Fibroblast of the conjunctiva (primary cell): ENCODE measurements around the gene ZNF444.
"Not testable (repeated sequence)": the region's sequence is repeated elsewhere in the genome, so short reads cannot be mapped to it uniquely, and the experiment has no call there.

ENCODE experiments used
- DNase-seq: peaks from one replicate; pipeline ENCODE4 v3.0.0-alpha.2; 2010; ENCODE audit warnings: low read depth

Gene ZNF444

DNA sequence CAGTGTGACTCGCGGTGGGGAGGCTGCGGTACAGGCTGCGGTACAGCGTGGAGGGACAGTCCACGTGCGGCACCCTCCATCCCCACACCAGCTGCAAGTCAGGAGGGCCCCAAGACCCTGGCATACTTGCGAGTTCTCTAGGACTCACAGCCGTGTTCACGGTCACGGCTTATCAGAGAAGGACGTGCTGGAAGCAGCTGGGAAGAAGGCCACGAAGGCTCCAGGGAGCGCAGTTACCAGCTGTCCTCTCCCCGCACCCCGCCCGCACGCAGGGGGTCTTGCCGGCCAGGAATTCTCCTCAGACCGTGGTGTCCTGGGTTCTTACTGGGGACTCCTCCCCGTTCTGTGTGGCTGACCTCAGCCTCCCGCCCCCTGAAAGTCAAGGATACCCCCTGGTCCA, 6.2 kb downstream of the ZNF444 start:
- DNase-seq = no peak

DNA sequence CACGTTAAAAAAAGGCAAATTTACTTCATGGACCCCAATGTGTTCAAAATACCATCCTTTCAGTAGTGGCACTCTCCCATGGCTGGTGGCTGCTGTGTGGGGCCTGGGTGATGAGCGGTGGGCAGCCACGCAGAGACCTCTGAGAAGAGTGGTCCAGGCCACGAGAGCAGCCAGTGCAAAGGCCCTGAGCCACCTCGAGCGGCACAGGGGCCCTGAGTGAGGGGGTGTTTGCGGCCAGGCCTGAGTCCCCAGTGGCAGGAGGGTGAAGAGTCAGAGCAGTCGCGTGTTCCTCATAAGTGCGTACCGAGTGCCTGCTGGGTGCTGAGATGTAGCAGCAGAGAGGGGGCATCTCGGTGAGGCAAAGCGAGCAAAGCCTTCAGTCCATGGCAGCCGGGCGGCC, 7.0 kb downstream of the ZNF444 start:
- DNase-seq = no peak

DNA sequence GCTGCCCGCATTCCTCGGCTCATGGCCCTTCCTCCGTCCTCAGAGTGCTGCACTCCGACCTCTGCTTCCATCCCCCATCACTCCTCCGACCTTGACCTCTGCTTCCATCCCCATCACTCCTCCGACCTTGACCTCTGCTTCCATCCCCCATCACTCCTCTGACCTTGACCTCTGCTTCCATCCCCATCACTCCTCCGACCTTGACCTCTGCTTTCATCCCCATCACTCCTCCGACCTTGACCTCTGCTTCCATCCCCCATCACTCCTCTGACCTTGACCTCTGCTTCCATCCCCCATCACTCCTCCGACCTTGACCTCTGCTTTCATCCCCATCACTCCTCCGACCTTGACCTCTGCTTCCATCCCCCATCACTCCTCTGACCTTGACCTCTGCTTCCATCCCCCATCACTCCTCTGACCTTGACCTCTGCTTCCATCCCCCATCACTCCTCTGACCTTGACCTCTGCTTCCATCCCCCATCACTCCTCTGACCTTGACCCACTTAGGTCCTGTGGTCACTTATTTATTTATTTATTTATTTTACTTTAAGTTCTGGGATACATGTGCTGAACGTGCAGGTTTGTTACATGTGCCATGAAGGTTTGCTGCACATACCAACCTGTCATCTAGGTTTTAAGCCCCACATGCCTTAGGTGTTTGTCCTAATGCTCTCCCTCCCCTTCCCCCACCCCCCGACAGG, 8.0 kb downstream of the ZNF444 start:
- DNase-seq = not testable (repeated sequence)

DNA sequence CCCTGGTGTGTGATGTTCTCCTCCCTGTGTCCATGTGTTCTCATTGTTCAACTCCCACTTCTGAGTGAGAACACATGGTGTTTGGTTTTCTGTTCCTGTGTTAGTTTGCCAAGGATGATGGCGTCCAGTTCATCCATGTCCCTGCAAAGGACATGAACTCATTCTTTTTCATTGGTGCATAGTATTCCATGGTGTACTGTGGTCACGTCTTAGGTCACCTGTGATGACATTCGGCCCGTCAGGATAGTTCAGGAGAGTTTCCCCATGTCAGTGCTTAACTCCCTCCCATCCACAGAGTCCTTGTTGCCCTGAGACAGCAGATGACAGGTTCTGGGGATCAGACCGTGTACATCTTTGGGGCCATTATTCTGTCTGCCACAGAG, 8.6 kb downstream of the ZNF444 start:
- no peak for DNase-seq

DNA sequence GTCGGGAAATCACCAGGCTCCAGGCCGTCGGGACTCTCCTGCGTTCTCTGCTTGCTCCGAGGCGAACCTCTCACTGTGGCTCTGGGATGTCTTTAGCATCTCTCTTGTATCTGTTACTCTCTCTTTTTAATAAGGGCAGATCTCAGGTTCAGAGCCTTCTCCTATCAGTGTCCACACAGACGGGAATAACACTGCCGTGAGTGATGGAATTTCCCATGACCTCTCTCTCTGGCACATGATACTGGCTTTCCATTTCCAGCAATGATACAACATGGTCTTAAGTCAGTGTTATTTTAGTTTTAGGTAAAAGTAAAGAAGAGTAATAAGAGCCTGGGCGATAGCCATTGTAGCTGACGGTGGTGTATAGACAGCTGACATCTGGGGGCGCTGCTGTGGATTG, 9.3 kb downstream of the ZNF444 start:
- DNase-seq = no peak

- no peak for DNase-seq
These were observed 11.6 kb downstream of the ZNF444 start for GRCh38 chr19:56152644-56153043.

- DNase-seq = no peak
These were observed 12.4 kb downstream of the ZNF444 start for GRCh38 chr19:56153507-56153906.

GRCh38 chr19:56155124-56155687, 14.1 kb downstream of the ZNF444 start:
- DNase-seq = no peak

- DNase-seq = no peak
These were observed 15.7 kb downstream of the ZNF444 start for GRCh38 chr19:56156768-56157167.

DNA sequence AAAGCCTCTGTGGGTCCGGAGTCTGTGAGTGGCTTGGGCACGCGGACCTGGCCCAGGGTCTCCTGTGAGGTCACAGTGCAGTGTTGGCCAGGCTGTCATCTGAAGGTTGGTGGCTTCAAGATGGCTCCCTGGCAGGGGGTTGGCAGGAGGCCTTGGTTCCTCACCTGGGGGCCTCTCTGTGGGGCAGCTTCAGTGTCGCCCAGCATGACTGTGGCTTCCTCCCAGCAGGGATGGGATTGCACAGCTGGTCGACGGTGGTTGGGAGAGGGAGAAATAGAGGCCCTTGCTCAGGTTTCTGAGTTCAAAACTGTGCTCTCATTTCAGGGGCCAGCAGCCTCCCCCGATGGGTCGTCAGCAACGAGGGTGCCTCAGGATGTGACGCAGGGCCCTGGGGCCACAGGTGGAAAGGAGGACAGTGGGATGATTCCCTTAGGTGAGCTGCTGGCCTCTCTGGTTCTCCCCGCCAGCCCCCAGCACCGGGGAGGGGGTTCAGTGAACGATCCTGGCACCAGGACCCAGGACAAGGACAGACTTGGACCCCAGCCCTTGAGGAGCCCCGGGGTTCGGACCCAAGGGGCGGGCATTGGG, 17.2 kb downstream of the ZNF444 start:
- no peak for DNase-seq

GRCh38 chr19:56159009-56159559, 18.0 kb downstream of the ZNF444 start:
- no peak for DNase-seq

GRCh38 chr19:56159622-56160271, 18.7 kb downstream of the ZNF444 start:
- no peak for DNase-seq

DNA sequence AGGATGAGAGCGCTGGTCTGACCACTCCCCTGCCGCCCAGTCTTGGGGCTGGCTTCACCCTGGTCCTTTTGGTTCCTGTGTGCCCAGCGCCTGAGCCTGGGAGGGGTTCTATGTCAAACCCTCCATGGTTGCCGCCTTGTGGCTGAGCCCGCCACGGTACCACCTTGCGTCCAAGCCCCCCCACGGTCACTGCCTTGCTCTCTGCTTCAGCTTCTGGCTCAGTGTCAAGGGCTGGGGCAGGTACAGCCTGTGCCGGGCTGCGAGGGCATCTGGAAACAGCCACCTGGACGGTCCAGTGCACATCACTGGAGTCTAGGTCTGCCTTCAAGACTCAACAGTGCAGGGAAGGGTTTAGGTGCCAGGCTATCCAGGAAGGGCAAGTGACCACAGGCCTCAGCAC, 20.4 kb downstream of the ZNF444 start:
- DNase-seq = no peak

- no peak for DNase-seq
These were observed 21.2 kb downstream of the ZNF444 start for GRCh38 chr19:56162258-56162657.

GRCh38 chr19:56163097-56163496, 22.0 kb downstream of the ZNF444 start:
- no peak for DNase-seq

- DNase-seq = no peak
These were observed 26.0 kb downstream of the ZNF444 start for GRCh38 chr19:56167064-56167578.

- no peak for DNase-seq
These were observed 29.2 kb downstream of the ZNF444 start for GRCh38 chr19:56170261-56170660.

DNA sequence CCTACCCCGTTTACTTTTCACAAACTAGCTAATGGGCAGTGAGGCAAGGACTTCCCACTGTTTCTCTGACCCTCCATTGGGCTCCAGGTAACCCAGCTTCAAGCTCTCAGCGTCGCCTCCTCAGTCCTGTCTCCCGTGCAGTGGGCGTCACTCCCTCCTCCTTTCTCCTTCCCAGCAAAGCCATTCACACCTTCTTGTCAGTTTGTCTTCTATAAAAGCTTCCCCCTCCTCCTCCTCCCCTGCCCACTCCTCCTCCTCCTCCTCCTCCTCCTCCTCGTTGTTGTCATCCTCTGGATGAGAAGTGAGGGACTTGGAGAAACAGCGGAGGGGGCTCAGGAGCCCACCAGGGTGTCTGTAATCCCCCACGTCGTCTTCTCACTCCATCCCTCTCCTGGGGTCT, 33.0 kb downstream of the ZNF444 start:
- DNase-seq = no peak

DNA sequence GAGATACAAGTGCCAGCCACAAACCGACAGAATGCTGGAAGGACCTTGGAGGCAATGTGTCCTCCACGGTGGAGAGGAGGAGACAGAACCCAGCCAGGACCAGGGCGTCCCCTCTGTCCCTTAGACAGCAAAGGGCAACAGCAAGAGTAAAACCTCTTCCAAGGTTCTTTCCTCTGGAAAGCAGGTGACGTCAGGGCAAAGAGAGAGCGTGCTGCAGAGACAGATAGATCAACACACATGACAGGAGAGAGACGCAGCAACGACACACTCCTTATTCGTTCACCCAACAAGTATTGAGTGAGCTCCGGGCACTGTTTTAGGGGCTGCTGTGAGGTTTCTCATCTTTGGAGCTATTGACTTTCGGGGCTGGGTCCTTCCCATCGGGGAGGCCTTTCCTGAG, 33.5 kb downstream of the ZNF444 start:
- no peak for DNase-seq

DNA sequence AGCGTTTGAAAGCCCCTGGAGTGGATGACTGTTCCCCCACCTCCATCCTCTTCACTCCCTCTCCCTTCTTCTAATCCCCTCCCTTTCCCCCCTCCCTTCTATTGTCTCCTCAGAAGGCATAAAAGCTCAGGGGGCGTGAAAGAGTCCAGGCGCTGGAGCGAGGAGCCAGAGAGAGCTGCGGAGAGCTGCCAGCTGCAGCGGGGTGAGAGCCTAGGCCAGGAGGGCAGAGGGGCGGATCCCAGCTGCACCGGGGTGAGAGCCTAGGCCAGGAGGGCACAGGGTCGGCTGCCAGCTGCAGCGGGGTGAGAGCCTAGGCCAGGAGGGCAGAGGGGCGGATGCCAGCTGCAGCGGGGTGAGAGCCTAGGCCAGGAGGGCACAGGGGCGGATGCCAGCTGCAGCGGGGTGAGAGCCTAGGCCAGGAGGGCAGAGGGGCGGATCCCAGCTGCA, 34.8 kb downstream of the ZNF444 start, which contains the start of gene GALP:
TSS of gene GALP (plus strand) at position 148 of the 447 bp plus-strand sequence. CDS start 1,101 bp downstream, outside the sequence.
- DNase-seq = not testable (repeated sequence)

DNA sequence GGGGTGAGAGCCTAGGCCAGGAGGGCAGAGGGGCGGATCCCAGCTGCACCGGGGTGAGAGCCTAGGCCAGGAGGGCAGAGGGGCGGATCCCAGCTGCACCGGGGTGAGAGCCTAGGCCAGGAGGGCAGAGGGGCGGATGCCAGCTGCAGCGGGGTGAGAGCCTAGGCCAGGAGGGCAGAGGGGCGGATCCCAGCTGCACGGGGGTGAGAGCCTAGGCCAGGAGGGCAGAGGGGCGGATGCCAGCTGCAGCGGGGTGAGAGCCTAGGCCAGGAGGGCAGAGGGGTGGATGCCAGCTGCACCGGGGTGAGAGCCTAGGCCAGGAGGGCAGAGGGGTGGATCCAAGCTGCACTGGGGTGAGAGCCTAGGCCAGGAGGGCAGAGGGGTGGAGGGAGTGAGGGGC, 35.2 kb downstream of the ZNF444 start:
- not testable (repeated sequence) for DNase-seq

DNA sequence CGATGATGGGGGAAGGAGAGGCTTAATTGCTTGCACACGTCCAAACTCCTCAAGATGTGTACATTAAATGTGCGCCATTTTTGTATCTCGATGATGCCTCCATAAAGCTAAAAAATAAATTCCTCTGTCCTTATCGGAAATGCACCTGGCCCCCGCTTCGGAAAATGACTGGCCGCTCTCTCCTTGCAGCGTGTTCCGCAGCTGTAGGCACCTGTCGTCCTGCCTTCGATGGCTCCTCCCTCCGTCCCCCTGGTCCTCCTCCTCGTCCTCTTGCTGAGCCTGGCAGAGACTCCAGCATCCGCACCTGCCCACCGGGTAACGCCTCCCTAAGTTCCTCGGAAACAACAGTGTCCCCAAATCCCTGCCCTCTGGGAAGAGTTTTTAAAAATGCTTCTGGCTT, 35.8 kb downstream of the ZNF444 start:
- DNase-seq = no peak
